HG02763 (cell line): Measurements from ENCODE around the gene TRIM38.
A peak's percentile ranks its signal among the peaks of the same experiment; 100 is the strongest.
"Not testable (repeated sequence)": the region's sequence is repeated elsewhere in the genome, so short reads cannot be mapped to it uniquely, and the experiment has no call there.

Experiments
- ATAC-seq: cut with Tn5 transposase; IDR thresholded peaks from one replicate; pipeline ENCODE4 v1.9.1; 2021; ENCODE audit warnings: mild to moderate bottlenecking, moderate library complexity; ENCODE audit not compliant: unreplicated experiment

Gene TRIM38

GRCh38 chr6:25966711-25967110, 4.1 kb downstream of the TRIM38 start:
- ATAC-seq: no peak

DNA sequence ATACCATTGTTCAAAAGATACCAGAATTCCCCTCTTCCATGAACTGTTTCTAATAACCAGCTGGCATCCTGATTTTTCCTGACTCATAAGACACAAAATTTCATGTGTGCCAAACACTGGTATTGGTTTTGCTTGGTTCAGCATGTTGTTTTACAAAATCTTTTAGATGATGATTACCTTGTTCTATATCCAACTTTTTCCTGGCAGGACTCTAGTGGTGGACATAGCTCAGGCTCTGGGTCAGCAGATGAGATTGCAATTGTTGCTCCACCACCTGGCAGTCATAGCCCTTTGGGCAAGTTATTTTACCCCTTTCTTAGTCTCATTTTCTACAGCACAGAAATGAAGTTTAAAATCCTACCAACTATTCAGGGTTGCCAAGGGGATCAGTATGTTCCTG, 6.2 kb downstream of the TRIM38 start:
- no peak for ATAC-seq

GRCh38 chr6:25971187-25971821, 8.7 kb downstream of the TRIM38 start:
- no peak for ATAC-seq

DNA sequence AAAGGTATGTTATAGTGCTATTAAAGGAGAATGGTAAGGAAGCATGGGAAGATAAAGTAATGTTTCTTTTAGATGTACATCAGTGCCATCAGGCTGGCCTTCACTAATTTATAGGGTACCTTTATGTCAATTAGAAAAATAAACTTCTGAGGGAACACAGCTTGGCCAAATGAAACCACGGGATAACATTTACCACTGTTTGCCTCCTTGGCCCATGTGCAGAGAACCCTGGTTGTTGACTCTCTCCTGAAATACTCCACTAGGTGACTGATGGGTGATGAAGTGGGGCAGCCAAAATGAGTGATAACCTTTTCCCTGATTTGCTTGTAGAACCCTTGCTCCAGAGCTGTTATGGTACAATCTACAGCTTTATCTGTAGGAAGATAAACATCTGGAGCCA, 9.5 kb downstream of the TRIM38 start:
- ATAC-seq: no peak

DNA sequence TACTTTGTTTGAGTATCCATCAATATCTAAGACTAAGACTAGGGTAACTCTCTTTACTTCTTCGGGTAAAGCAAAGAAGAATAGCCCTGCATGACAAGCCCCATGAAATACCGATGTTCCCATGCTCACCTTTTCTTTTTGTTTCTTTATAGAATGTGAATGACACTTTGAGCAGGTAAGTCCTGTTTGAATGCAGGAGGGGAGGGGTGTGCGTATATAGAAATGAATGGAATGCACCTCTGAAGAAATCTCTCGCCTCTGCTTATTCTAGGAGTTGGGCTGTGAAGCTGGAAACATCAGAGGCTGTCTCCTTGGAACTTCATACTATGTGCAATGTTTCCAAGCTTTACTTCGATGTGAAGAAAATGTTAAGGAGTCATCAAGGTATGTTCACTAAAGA, 10.3 kb downstream of the TRIM38 start:
- no peak for ATAC-seq

DNA sequence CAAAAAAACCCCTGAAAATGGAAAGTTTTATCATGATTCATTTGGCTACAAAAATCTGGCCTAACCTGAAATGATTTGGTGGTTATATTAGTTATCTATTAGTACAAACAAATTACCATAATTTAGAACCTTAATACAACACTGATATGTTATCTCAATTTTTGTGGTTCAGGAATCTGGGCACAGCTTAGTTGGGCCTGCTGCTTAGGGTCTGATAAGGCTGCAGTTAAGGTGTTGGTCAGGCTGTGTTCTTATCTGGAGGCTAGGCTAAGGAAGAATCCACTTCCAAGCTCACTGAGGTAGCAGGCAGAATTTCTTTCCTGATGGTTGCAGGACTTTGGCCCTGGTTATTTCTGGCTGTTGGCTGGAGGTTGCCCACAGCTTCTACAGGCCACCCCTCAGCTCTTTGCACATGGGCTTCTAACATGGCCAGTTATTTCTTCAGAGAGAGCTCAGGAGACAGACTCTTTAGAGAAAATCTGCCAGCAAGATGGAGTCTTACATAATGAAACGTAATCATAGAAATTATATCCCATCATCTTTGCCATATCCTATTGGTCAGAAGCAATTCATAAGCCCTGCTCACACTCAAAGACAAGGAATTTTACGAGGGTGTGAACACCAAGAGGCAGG, 11.4 kb downstream of the TRIM38 start:
- ATAC-seq: no peak

DNA sequence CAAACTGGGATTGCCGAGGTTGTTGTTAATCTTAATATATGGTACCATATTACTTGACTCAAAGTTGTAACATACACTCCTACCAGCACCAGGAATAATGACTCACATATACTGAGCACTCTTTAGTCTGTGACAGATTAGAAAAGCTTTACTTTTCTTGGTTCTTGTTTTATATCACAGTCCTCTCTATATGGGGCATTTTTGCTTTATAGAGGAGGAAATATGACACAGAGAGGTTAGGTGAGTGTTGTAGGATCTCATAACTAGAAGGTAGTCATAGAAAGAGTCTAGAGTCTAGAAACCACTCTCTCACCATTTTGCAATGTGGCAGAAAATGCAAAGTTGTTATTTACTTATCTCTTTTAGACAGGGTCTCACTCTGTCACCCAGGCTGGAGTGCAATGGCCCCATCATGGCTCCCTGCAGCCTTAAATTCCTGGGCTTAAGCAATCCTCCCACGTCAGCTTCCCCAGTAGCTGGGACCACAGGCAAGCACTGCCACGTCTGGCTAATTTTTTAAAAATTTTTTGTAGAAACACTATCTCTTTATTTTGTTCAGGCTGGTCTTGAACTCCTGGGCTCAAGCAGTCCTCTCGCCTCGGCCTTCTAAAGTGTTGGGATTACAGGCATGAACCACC, 13.4 kb downstream of the TRIM38 start:
- no peak for ATAC-seq

DNA sequence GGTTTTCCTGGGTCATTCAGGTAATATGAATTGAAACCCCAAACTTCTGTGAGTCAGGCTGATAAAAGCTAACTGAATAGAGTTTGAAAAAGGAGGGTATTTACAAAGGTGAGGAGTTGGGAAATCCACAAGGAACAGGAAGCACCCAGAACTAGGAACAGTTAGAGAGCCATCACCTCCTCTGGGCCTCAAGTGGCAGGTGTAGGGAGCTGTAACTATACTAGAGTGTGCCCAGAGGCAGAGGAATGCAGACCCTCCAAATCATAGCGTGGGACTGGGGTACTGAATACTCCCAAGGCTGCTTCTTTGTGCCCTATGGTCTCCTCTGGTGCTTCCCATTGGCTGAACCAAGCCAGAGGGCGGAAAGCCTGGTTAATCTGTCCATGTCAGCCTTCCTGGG, 18.3 kb downstream of the TRIM38 start:
- ATAC-seq: no peak

DNA sequence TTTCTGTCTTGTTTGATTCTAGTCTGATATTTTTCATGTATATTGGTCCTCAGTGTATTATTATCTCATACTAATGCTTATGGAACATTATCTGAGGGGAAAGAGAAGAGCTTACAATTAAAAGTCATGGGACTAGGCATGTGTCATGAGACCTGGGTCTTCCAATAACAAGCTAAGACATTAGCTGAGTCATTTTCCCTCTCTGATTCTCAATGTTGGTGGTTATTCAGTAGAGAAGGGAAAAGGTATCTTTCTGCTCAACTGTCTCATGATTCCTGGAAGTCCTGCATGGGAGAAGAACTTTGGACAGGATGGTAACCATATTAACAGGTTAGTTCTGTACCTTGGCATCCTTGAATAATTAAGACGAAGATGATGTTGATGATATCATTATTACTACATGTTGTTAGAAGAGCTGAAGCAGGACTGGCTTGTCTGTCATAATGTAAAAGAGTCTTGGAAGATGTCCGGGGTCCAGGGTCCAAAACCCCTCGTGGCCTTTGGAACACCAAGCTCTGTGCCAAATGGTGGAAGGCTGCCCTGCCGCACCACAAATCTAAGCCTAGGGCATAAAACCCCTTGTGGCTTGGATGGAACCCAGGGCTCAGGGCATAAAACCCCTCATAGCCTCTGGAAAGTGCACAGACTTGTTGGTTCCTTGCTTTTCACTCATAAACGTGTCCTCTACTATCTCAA, 19.1 kb downstream of the TRIM38 start:
- ATAC-seq: no peak

DNA sequence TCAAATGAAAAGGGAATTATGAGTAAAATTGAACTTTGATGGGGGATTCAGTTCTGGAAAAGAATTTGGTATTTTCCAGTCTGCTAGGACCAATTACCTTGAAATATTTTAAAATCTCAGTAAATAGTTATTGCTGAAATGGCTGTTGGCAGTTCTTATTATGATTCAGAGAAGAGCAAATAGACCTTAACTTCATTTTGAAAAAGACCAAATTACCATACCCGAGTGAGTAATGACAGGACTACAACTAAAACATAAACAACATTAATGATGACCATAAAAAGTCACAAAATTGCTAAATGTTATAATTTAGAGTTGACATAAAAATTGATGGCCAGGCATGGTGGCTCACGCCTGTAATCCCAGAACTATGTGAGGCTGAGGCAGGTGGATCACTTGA, 21.7 kb downstream of the TRIM38 start:
- no peak for ATAC-seq

DNA sequence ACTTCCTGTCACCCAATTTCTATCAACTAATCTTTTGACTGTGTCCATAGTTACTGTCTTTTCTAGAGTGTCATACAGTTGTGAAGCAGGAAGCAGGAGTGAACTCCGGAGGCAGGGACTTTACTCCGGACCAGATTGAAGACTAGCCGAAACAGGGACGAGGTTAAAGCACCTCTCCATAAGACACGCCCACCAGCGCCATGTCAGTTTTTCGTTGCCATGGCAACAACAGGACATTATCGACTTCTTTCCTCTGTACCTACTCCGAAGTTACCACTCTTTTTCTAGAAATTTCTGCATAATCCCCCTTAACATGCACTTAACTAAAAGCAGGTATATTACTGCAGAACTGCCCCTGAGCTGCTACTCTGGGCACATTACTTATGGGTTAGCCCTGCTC, 25.2 kb downstream of the TRIM38 start:
- ATAC-seq: no peak

DNA sequence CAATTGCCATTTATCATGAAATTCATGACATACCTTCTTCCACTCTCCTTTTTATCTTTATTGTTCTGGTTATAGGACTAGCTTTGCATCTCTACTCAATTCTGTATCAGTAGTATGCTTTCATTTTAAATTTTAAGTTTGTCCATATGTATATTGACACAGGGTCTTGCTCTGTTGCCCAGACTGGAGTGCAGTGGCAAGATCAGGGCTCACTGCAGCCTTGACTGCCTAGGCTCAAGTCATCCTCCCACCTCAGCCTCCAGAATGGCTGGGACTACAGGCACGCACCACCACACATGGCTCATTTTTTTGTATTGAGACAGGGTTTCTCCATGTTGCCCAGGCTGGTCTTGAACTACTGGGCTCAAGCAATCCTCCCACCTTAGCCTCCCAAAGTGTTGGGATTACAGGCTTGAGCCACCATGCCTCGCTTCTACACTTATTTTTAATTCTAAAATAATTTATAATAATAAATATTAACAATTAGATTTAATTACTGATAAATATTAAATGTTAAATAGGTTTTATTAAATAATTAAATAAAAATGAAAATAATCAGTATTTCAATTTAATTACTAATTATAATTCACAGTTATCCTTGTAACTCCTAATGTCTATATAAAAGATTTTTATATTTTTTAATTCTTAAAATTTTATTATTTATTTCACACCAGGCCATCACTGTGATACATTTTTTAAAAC, 27.7 kb downstream of the TRIM38 start:
- ATAC-seq: no peak

DNA sequence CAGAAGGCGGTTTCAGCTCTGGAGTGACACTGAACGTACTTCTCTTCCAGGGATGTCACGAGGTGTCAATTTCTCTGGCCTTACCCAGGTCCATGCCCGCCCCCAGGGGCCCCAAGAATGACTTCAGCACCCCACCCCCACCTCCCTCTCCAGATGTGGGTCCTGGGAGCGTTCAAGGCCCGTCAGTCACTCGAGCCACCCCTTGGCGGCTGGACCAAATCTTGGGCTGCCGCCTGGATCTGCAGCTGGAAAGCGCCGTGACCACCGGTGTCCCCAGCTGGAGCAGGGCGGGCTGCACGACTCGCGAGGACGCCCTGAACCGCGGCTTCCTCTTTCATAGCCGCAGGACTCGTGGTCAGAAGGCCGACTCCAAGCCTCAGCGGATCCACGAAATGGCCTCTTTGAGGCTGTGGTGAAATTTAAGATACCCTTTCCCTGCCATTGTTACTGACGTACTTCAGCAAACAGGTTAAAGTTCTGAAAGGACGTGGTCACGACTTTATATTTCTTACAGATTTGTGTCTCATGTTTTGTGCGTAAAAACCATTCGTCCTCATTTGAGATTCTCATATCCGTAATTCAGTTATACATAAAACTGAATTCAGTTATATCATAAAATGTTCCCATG, 29.3 kb downstream of the TRIM38 start:
- ATAC-seq: peak; percentile 37

DNA sequence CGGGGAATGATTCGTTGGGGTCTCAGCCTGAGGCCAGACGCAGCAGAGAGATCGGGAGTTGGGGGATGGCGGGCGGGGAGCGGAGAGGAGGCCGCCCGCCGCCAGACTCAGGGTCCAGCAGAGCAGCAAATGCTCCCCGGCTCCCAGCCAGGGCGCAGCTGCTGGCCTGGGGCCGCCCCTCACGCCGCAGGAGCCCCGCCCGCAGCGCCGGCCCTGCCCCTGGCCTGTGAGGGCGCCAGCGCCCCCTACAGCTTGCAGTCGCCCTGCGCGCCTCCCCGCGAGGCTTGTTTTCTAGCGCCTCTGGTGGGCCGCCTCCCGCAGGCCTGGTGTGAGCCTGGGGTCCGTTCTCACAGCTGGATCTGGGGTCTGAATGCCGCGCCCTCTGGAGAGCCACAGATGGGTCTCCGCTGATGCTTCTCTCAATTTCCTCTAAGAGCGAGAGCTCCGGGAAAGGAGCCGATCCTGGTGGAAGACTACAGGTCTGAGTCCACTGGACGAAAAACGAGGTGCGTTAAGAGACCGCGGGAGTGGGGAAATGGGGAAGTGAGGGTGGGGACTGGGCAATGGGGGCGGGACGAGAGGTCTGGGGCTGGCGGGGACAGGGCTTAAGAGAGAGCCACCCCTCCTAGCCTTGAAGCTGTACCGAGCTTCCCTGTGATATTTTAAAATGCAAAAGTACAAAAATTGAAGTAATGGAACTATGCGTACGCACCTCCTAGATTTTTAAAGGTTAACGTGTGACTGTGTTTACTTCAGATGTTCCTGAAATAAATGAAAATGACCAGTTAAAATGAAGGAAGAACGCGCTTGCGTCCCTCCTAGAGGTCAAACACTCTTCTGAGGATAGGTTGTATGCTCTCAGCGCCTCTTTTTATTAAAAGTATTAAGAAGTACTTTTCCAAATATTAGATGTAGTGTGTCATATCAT, 30.1 kb downstream of the TRIM38 start:
- ATAC-seq: peak; percentile 88

- ATAC-seq: not testable (repeated sequence)
Observed at GRCh38 chr6:25993341-25993684, 30.7 kb downstream of the TRIM38 start.

GRCh38 chr6:25995507-25995906, 32.9 kb downstream of the TRIM38 start:
- ATAC-seq: no peak

DNA sequence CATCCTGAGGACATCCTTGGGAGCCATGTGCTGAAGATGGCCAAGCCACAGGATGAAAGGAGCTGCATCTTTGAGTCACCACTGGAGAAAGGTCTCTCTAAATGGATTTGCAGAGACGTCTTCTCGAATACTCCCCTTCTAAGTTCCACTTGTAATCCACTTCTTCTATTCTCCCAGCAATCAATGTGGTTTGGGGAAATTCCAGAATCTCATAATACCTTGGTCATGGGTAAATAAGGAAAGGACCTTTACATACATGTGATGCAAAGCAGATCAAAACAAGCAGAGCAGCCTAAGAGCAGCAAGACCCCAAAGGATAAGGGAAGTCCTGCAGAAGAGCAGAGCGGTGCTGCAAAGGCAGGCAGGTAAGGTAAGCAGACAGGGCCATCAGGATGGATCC, 35.3 kb downstream of the TRIM38 start:
- ATAC-seq: no peak

DNA sequence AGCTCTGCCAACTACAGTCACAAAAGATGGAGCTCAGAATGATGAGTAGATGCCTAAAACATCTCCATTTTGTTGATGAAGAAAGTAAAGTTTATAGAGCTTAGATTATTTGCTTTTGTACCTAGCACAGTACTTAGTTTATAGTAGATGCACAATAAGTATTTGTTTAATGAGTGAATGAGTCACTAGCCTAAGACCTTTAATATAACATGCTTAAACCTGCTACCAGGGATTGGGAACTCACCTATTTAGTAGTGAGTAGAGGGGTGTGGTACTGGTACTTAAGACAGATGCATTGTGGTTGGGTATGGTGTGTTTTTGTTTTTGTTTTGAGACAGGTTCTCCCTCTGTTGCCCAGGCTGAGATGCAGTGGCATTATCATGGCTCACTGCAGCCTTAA, 35.8 kb downstream of the TRIM38 start:
- no peak for ATAC-seq

GRCh38 chr6:25999225-25999624, 36.6 kb downstream of the TRIM38 start:
- ATAC-seq: not testable (repeated sequence)
